HG03025 (cell line): Measurements from ENCODE around the gene STX18.
"Not testable (repeated sequence)": the region's sequence is repeated elsewhere in the genome, so short reads cannot be mapped to it uniquely, and the experiment has no call there.

Experiments used
- ATAC-seq: cut with Tn5 transposase; IDR thresholded peaks from one replicate; pipeline ENCODE4 v1.9.1; 2021; ENCODE audit warnings: mild to moderate bottlenecking, moderate library complexity; ENCODE audit not compliant: unreplicated experiment, low FRiP score

The STX18 gene

DNA sequence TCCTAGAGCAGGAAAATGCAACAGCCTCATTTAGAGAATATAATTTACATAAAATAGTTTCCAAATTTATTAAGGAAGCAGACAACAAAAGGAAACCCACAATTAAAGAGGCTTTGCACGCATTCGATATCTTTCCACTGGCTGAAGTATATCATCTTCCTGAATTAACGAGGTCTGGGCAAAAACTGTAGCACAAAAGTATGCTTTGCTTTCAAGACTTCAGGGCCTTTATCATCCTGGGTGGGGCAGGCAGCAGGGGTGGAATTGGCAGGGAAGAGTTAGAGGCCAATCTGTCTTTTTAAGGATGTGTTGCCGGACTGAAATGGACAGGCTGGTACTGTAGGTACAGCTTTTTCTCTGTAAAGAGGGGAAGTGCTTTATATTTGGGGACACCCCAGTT lies 17.0 kb upstream of the STX18 start:
- no peak for ATAC-seq

DNA sequence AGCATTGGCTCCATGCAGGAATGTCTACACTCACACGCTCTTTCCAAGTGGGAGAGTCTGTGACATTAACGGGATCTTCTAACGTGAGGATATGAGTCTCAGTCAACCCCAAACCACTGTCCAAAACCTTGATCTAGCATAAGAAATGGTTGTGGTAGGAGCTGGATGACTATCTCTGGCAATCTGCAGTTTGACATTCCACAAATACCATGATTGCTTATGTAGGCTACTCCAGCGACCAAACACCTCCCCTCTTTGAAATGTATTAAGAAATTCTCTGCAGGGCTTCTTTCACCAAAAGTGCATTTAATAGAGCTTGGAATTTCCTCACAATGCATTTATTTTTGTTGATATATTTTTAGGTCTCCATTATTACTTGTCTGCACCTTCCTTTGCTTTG lies 14.1 kb upstream of the STX18 start:
- ATAC-seq: no peak

DNA sequence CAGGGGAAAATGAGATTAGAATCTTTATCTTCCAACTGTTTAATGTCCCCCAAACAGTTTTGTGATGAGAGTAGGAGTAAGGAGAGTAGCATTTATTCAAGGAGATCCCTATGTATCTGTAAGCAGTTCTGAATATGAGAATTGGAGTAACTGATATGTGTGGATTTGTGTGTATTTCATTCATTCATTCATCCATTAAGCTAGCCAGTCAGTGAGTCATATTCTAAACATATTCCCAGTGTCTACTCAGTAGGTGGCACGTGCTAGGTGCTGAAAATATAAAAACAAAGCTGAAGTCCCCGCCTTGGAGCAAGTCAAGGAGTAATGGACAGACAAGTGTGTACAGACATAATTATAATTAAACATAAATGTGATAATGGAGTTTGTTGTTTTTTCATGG lies 12.4 kb upstream of the STX18 start:
- no peak for ATAC-seq

DNA sequence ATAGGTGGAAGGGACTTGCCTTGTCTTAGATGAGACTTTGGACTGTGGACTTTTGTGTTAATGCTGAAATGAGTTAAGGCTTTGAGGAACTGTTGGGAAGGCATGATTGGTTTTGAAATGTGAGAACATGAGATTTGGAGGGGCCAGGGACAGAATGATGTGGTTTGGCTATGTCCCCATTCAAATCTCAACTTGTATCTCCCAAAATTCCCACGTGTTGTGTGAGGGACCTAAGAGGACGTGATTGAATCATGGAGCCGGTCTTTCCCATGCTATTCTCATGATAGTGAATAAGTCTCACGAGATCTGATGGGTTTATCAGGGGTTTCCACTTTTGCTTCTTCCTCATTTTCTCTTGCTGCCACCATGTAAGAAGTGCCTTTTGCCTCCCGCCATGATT lies 10.2 kb upstream of the STX18 start:
- ATAC-seq: not testable (repeated sequence)

DNA sequence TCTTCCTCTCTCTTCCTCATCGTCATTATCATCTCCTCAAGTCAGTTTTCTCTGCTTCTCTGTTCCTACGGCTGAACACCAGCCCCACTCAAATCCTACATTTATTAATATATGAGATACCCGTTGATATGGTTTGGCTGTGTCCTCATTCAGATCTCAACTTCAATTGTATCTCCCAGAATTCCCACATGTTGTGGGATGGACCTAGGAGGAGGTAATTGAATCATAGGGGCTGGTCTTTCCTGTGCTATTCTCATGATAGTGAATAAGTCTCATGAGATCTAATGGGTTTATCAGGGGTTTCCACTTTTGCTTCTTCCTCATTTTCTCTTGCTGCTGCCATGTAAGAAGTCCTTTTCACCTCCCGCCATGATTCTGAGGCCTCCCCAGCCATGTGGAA lies 8.3 kb upstream of the STX18 start:
- not testable (repeated sequence) for ATAC-seq

DNA sequence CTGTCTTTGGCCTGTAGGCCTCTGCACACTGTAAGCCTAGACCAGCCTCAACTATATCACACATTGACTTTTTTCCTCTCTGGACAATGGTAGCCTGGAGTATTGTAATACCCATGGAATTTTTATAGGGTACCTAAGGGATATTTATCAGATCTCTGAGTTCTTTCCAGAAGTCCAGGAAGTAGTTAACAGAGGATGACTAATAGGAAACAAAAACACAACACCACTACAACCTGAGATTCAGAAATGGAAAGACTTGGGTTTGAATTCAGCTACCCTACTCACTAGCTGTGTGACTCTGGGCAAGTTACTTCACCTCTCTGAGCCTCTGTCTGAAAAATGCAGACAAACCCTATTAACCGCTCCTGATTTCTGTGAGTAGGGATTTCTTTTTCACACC lies 7.7 kb upstream of the STX18 start:
- no peak for ATAC-seq

DNA sequence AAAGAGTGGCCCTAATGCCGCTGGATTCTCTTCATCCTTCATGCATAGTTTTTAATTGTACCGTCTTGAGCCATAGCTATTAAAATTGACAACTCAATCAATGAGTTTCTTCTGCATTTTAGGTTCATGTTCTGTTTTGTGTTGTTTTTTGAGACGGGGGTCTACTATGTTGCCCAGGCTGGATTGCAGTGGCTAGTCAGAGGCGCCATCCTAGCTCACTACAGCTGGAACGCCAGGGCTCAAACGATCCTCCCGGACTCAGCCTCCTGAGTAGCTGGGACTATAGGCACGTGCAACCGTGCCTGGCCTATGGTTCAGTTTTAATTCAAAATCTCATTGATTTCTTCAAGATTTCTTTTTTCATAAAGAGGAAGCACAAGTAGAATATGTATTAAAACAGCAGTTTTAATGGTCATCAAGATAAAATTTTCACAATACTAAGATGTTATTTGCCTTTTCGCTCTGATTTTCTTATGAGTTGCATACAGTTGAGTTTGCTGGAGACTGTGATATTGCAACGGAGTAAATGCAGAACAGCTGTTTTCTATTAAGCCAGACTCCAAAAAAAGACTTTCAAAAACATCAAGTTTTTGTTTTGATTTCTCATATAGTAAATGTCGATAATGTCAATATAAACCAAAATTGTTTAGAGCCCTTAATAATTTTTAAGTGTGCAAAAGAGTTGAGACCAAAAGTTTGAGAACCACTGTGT lies 1.1 kb upstream of the STX18 start:
- no peak for ATAC-seq

DNA sequence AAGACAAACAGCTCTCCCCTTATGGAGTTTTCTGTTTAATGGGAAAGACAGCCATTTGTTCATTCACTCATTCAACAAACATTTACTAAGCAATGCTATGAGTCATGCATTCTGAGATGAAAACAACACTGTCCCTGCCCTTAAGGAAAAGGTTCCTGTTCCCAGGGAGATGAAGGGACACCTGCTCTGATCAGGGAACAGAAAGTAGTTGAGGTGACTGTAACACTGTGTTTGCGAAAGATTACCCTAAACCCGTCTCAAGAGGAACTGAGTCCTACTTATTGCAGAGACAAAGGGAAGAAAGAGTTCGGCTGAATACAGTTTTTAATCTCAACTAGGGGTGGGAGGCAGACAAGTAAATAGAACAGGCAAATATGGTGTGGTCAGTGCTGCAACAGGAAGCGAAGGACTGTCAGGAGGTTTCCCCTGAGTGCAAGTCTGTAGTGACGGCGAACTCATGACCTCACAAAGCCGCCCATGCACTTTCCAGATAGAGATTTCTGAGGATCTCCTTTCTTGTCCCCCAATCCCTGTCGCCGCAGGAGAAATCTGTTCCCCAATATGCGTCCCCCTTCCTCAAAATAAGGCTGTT lies 712 bp downstream of the STX18 start:
- ATAC-seq: peak; percentile 40

DNA sequence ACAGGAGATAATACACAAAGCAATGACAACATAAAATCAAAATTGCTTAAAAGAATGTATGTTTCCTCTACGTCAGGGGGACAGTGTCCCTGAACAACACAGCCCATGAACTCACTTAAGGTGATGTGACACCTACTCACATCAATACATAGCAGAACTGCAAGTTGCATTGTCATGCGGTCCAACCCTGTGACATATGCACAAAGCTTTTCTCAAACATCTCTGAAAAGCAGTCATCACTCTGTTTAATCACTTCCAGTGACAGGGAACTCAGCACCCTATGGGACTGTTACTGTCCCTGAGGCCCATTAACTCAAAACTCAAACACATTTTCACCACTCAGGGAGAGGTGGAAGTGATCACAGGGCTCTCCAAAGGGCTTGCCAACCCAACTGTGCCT lies 2.4 kb downstream of the STX18 start:
- ATAC-seq: no peak

DNA sequence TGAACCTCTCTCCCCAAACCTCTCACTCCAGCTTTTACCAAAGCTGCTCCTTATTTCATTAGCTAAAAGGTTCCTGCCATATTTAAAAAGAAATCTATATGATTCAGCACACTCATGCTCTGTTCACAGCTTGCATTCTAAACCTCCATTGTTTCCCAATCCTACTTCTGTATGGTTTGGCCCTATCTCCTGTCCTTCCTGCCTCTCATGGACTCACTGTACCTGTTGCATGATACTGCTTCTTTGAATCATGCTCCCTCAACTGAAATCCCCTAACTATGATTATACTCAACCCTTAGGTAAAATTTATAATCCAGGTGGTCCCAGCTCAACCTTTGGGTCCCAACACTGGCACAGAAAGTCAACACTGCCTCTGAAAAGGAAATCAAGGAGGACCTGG lies 6.3 kb downstream of the STX18 start:
- no peak for ATAC-seq

DNA sequence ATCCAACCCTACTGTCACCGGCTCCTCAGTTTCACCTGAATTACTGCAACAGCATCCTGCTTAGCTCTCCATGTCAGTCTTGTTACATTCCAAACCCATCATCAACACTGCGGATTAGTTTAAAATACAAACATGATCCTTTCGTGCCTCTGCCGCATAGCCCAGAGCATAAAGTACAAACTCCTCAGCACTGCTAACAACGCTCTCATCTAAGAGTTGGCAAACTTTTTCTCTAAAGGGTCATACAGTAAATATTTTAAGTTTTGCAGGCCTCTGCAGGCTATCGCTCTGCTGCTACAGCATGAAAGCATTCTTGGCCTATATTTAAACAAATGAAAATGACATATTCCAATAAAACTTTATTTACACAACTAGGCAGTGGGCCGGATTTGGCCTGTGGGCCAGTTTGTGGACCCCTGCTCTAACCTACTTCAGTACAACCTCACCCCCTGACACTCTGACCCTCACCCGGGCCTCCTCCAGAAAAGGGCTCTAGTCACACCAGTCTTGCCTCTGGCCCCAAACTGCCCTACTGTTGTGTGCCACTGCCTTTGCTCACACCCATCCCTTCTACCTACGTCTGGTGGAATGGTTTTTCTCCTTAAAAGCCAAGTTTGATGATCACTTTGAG lies 7.2 kb downstream of the STX18 start:
- ATAC-seq: no peak

DNA sequence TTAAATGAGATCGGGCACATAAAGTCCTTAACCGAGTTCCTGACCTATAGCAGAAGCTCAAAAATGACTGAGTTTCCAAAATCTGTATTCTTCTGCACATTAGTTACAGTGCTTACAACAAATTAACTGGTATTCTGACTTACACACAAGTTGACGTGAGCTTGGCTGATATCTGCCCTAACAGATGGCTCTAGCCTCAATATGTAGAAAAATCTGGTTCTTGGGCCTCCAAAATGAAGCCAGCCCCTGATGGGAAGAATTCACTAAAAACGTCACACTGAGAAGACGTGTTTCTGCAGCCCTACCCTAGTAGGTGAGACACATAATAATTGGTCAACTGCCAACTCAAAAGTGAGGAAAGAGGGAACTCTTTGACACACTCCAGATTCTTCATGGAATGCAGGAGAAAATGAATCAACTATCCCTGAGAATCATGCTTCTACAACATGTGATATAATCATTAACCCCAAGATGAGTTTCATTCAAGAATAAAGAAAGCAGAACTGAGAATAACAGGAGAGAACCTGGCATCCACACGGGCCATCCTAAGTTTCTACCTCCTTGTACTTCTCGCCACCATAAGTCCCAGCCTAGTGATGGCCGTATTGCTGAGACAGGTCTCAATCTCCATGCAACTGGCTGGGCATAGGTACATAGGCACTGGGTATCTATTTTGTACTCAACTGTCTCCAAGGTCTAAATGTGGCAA lies 8.2 kb downstream of the STX18 start:
- no peak for ATAC-seq

DNA sequence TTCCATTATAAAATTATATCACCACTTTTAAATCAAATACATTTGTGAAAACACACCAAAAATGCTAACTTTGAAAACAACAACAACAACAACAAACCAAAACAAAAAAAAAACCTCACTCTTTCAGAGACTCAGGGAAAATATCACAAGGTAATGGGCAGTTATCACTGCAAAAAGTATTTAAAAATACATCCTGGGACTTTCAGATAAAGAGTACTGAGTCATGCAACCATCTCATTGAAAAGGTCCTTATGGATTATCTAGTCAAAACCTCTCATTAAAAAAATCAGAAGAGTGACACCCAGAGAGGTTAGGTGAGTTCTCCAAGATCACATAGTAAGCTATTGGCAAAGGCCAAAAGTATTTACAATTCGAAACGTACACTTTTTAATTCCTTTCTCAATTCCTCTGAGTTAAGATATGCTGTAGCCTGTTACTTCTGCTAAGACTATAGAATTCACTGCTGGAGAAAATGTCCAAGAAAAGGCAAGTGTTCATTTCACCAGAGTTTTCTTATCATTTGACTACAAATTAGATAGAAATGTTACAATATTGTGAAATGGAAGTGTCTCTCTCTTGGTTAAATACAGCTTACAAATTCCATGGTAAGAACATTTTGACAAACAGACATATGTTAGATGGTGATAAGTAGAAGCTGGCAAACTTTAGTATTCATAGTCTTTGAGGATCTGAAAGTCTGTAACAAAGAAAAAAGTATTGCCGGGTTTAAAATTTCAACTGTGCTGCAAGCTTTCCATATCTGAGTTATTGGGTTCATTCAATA lies 9.3 kb downstream of the STX18 start:
- no peak for ATAC-seq

DNA sequence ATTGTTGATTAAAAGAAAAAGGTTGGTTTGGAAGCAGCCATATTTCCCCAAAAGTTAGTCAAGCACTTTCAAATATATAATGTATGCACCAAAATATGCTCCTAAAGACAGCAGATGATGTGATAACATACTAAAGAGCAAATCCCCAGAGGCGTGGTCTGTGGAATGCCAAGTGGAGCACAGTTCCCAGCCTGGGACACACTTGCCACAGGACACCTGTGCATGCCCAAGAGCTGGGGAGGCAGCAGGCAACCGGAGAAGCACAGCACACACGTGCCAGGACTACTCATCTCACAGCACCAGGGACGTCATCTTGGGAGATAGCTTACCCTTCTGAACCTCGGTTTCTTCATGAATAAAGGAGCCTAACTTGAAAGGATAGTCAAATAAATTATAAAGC lies 12.5 kb downstream of the STX18 start:
- ATAC-seq: no peak

DNA sequence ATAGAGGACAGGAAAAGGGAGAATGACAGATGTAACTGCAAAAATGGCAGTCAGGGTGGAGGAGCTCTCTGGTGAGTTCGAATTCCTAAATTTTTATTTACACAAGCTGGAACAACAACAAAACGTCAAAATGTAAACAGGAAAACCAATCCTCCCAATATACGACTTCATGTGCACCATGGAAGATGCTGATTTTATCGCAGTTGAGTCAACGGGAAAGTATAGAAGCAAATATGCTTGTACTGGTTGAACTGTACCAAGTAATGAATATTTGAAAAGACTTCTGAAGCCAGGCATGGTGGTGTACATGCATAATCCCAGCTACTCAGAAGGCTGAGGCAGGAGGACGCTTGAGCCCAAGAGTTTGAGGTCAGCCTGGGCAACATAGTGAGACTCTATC lies 15.4 kb downstream of the STX18 start:
- no peak for ATAC-seq

DNA sequence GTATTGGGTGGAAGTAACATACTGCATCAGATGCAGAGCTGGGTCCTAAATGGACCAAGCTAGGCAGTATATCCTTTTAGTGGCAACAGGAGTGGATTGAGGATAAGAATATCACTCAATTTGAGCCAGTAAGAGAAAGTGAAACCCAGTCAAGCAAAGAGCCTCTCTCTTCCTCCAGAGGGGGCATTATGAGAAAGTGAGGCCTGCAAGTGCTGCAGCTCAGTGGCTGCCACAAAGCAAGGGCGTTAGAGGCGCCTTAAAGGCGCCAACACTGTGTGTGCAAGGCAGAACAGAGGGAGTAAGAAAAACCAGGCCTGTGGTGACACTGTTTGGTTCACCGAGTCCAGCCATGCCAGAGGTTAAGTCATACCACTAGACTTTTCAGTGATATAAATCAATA lies 17.5 kb downstream of the STX18 start:
- peak; percentile 95 for ATAC-seq

DNA sequence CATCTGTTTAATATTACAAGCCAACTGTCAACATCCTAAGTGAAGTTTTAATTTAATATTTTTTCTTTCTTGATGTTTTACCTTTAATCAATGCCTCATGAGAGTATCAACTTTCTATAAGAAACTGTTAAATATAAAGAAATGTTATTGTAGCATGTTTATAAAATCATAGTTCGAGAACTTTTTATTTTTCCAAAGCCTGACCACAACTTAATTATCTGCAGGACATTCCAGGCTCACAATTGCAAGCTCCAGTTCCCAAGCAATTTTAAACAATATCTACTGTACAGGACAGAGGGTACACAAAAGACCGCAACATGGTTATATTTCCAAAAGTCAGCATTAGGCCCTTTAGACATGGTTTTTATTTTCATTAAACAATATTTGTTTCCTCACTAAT lies 20.1 kb downstream of the STX18 start:
- ATAC-seq: no peak

DNA sequence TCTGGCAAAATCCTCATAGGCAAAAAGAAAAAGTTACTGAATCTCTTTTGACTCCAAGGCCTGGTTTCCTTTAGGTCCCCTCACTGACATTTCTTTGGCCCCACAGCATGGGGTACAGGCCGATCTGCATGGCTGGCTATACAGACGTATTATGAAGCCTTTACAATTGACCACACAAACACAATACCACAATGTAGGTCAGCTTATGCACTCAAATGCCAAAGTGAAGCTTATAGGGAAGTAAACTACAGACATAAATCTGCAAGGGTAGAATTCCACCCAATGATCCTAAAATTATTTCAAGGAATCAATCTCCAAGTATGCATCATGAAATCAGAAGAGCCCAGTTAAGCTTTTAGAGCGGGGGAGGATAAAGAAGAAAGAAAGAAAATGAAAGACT lies 20.7 kb downstream of the STX18 start:
- ATAC-seq: no peak

DNA sequence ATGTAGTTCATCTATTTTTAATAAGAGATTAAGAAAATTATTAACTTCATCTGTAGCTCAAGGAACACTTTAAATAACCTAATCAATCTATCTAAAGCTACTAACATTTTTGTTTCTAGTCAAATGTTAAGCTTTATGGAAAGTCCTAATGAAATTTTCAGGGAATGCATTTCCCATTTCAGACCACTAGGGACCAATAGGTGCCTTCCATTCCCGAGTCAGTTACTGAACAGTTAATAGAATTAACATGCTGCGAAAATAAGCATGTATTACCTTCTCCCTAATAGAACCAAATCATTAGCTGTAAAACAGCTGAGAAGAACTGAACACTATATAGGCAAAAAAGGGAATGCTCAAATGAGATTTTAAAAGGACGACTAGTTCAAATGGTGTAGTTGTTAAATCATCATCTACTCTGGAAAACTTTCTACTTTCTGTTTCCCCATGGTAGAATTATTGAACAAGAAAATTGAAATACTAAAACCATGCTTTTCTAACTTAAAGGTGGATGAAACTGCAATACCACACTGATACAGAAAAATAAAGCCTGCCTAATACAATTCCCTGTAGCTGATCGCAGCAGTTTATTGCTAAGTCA lies 22.5 kb downstream of the STX18 start:
- ATAC-seq: no peak

DNA sequence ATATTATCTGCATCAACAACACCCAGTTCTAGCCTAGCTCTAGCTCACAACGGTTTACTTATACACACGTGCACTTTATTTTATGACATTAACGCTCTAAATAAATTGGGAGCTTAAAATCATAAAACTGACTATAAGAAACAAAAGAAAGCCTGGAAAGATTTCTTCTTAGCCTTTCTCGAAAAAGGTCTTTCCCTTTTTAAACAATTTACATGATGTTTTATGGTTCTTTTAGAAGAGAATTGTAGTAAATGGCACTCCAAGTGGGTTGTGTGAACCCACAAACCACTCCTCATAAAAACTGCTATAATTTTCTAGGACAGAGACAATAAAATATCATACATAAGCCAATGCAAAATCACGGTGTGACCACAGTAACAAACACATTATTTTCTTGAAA lies 23.1 kb downstream of the STX18 start:
- no peak for ATAC-seq
